CD4-positive, alpha-beta T cell treated with Interleukin-2 at 100 ng/mL for 4 hours (primary cell): ENCODE results near the gene AMN.
"Not testable (repeated sequence)": the region's sequence is repeated elsewhere in the genome, so short reads cannot be mapped to it uniquely, and the experiment has no call there.

Experiments
- DNase-seq: peaks from one replicate; pipeline ENCODE4 v3.0.0-alpha.2; 2020; ENCODE audit warnings: low spot score

The AMN gene

GRCh38 chr14:102922490-102923200, at the start of gene AMN:
AMN (plus strand) TSS chr14:102922663; CDS start chr14:102922689, 26 bp downstream.
- DNase-seq = no peak

- no peak for DNase-seq
Observed at GRCh38 chr14:102873131-102873530, 49.3 kb upstream of the AMN start.

- no peak for DNase-seq
Observed at GRCh38 chr14:102873546-102874061, 48.9 kb upstream of the AMN start.

GRCh38 chr14:102875652-102876051, 46.8 kb upstream of the AMN start:
- DNase-seq = no peak

GRCh38 chr14:102877511-102877910, 45.0 kb upstream of the AMN start:
- not testable (repeated sequence) for DNase-seq

- DNase-seq = no peak
Observed at GRCh38 chr14:102878174-102878969, 44.1 kb upstream of the AMN start.

GRCh38 chr14:102878970-102879460, 43.4 kb upstream of the AMN start:
- no peak for DNase-seq

- no peak for DNase-seq
Observed at GRCh38 chr14:102882226-102882906, 40.1 kb upstream of the AMN start.

GRCh38 chr14:102883089-102883541, 39.3 kb upstream of the AMN start:
- DNase-seq = no peak

GRCh38 chr14:102883554-102883953, 38.9 kb upstream of the AMN start:
- no peak for DNase-seq

- no peak for DNase-seq
Observed at GRCh38 chr14:102885737-102886447, 36.6 kb upstream of the AMN start.

- no peak for DNase-seq
Observed at GRCh38 chr14:102888748-102889147, 33.7 kb upstream of the AMN start.

GRCh38 chr14:102889615-102890014, 32.8 kb upstream of the AMN start:
- DNase-seq = no peak

GRCh38 chr14:102891111-102891510, 31.4 kb upstream of the AMN start:
- no peak for DNase-seq

GRCh38 chr14:102891556-102891955, 30.9 kb upstream of the AMN start:
- no peak for DNase-seq

GRCh38 chr14:102892651-102893050, 29.8 kb upstream of the AMN start:
- DNase-seq = no peak

- DNase-seq = no peak
Observed at GRCh38 chr14:102893452-102893851, 29.0 kb upstream of the AMN start.

GRCh38 chr14:102896735-102897134, 25.7 kb upstream of the AMN start:
- not testable (repeated sequence) for DNase-seq

GRCh38 chr14:102897299-102898027, 25.0 kb upstream of the AMN start:
- DNase-seq = no peak

- no peak for DNase-seq
Observed at GRCh38 chr14:102898298-102898697, 24.2 kb upstream of the AMN start.
